Muscle layer of duodenum (tissue), 2 donors: ENCODE results near the gene FBXL7.
"Not testable (repeated sequence)": the region's sequence is repeated elsewhere in the genome, so short reads cannot be mapped to it uniquely, and the experiment has no call there.

Source experiments
- H3K27ac ChIP-seq: one replicate; pipeline ENCODE4 v1.7.0; 2013; ENCODE audit warnings: mild to moderate bottlenecking, low read length
- H3K27me3 ChIP-seq: one replicate; pipeline ENCODE4 v1.7.0; 2013; ENCODE audit warnings: low read depth, mild to moderate bottlenecking, control low read depth, low read length
- H3K36me3 ChIP-seq, 2 donors: one replicate each; pipeline ENCODE4 v1.7.0; 2013; ENCODE audit warnings: low read length in 2 of 2, control low read depth in 1 of 2, mild to moderate bottlenecking in 1 of 2; ENCODE audit not compliant: insufficient read depth in 2 of 2, control insufficient read depth in 1 of 2
- H3K4me1 ChIP-seq, 2 donors: one replicate each; pipeline ENCODE4 v1.7.0; 2013; ENCODE audit warnings: low read length in 2 of 2, mild to moderate bottlenecking in 2 of 2, control low read depth in 1 of 2, moderate library complexity in 1 of 2; ENCODE audit not compliant: insufficient read depth in 2 of 2, control insufficient read depth in 1 of 2
- H3K4me3 ChIP-seq, 2 donors: one replicate each; pipeline ENCODE4 v1.7.0; 2013; ENCODE audit warnings: low read length in 2 of 2, low read depth in 1 of 2, mild to moderate bottlenecking in 1 of 2
- H3K9me3 ChIP-seq, 2 donors: one replicate each; pipeline ENCODE4 v1.7.0; 2013; ENCODE audit warnings: low read length in 2 of 2, control low read depth in 1 of 2, mild to moderate bottlenecking in 1 of 2; ENCODE audit not compliant: control insufficient read depth in 1 of 2
- donor health status: healthy.

FBXL7 gene

GRCh38 chr5:15852217-15852616, 352.2 kb downstream of the FBXL7 start:
- H3K36me3 ChIP-seq, result no peaks in the 10 kb centered on the region
- peaks cover 0 to 4% of the 10 kb centered on the region in 2 donors for H3K4me1 ChIP-seq
- no peaks in the 10 kb centered on the region for H3K9me3 ChIP-seq
- no peak overlapping the region for H3K27ac ChIP-seq
- no peaks in the 10 kb centered on the region for H3K27me3 ChIP-seq
- H3K4me3 ChIP-seq, result no peak overlapping the region

- Histone ChIP-seq H3K9me3 (no peaks in the 10 kb centered on the region), H3K27ac (no peak overlapping the region), H3K36me3 (no peaks in the 10 kb centered on the region), H3K4me1 (peaks cover 0 to 4% of the 10 kb centered on the region in 2 donors), H3K4me3 (no peak overlapping the region), H3K27me3 (no peaks in the 10 kb centered on the region)
These were observed 353.0 kb downstream of the FBXL7 start for GRCh38 chr5:15852949-15853348.

GRCh38 chr5:15858326-15858725, 358.3 kb downstream of the FBXL7 start:
- Histone ChIP-seq H3K27ac (no peak overlapping the region), H3K36me3 (no peaks in the 10 kb centered on the region), H3K4me3 (no peak overlapping the region), H3K27me3 (no peaks in the 10 kb centered on the region), H3K4me1 (no peaks in the 10 kb centered on the region), H3K9me3 (no peaks in the 10 kb centered on the region)

GRCh38 chr5:15864536-15865215, 364.7 kb downstream of the FBXL7 start:
- no peaks in the 10 kb centered on the region for H3K4me1 ChIP-seq
- H3K9me3 ChIP-seq, result no peaks in the 10 kb centered on the region
- no peak overlapping the region for H3K27ac ChIP-seq
- H3K27me3 ChIP-seq, result no peaks in the 10 kb centered on the region
- no peak overlapping the region for H3K4me3 ChIP-seq
- H3K36me3 ChIP-seq, result no peaks in the 10 kb centered on the region

- H3K4me3 ChIP-seq, result not testable (repeated sequence)
These were observed 372.3 kb downstream of the FBXL7 start for GRCh38 chr5:15872259-15872658.

GRCh38 chr5:15877914-15878313, 377.9 kb downstream of the FBXL7 start:
- H3K9me3 ChIP-seq, result no peaks in the 10 kb centered on the region
- no peak overlapping the region for H3K4me3 ChIP-seq

More at GRCh38 chr5:15872259-15872658, 372.3 kb downstream of the FBXL7 start:
- not testable (repeated sequence) for H3K36me3 ChIP-seq, H3K27ac ChIP-seq, H3K27me3 ChIP-seq, H3K9me3 ChIP-seq, H3K4me1 ChIP-seq

GRCh38 chr5:15880201-15880600, 380.2 kb downstream of the FBXL7 start:
- Histone ChIP-seq H3K27ac (no peak overlapping the region), H3K4me3 (no peak overlapping the region), H3K27me3 (no peaks in the 10 kb centered on the region), H3K9me3 (no peaks in the 10 kb centered on the region), H3K4me1 (no peaks in the 10 kb centered on the region), H3K36me3 (no peaks in the 10 kb centered on the region)

More at GRCh38 chr5:15877914-15878313, 377.9 kb downstream of the FBXL7 start:
- no peaks in the 10 kb centered on the region for H3K4me1 ChIP-seq
- no peaks in the 10 kb centered on the region for H3K27me3 ChIP-seq
- H3K27ac ChIP-seq, result no peak overlapping the region
- no peaks in the 10 kb centered on the region for H3K36me3 ChIP-seq

GRCh38 chr5:15885156-15885555, 385.2 kb downstream of the FBXL7 start:
- Histone ChIP-seq H3K36me3 (no peaks in the 10 kb centered on the region), H3K4me3 (no peak overlapping the region), H3K27ac (no peak overlapping the region), H3K4me1 (peaks cover 0 to 10% of the 10 kb centered on the region in 2 donors), H3K9me3 (no peaks in the 10 kb centered on the region), H3K27me3 (no peaks in the 10 kb centered on the region)

- peaks cover 0 to 10% of the 10 kb centered on the region in 2 donors for H3K4me1 ChIP-seq
- H3K9me3 ChIP-seq, result no peaks in the 10 kb centered on the region
- H3K27me3 ChIP-seq, result no peaks in the 10 kb centered on the region
- H3K36me3 ChIP-seq, result no peaks in the 10 kb centered on the region
- no peak overlapping the region for H3K4me3 ChIP-seq
- H3K27ac ChIP-seq, result no peak overlapping the region
These were observed 386.2 kb downstream of the FBXL7 start for GRCh38 chr5:15886156-15886555.

- Histone ChIP-seq H3K9me3 (no peaks in the 10 kb centered on the region), H3K27me3 (no peaks in the 10 kb centered on the region), H3K4me1 (peaks cover 0 to 10% of the 10 kb centered on the region in 2 donors), H3K36me3 (no peaks in the 10 kb centered on the region), H3K4me3 (no peak overlapping the region), H3K27ac (no peak overlapping the region)
These were observed 387.1 kb downstream of the FBXL7 start for GRCh38 chr5:15887093-15887492.

GRCh38 chr5:15889001-15889400, 389.0 kb downstream of the FBXL7 start:
- Histone ChIP-seq H3K36me3 (no peaks in the 10 kb centered on the region), H3K27ac (no peak overlapping the region), H3K9me3 (no peaks in the 10 kb centered on the region), H3K4me3 (no peak overlapping the region), H3K27me3 (no peaks in the 10 kb centered on the region), H3K4me1 (peaks cover 0 to 10% of the 10 kb centered on the region in 2 donors)

- Histone ChIP-seq H3K4me1 (no peaks in the 10 kb centered on the region), H3K27me3 (no peaks in the 10 kb centered on the region), H3K36me3 (no peaks in the 10 kb centered on the region), H3K27ac (no peak overlapping the region), H3K4me3 (no peak overlapping the region), H3K9me3 (no peaks in the 10 kb centered on the region)
These were observed 393.9 kb downstream of the FBXL7 start for GRCh38 chr5:15893866-15894265.
